LNCAP (cell line): Measurements from ENCODE around the gene POLR2E.

Source experiments
- CTCF ChIP-seq: fragments of 450-650 bp; IDR thresholded peaks from 2 replicates; pipeline ENCODE4 v1.5.1; 2017; ENCODE audit warnings: mild to moderate bottlenecking

POLR2E gene

GRCh38 chr19:1040476-1041271 is 54.5 kb downstream of the POLR2E start:
- no peak for TF ChIP-seq CTCF

GRCh38 chr19:1039646-1040475 is 55.3 kb downstream of the POLR2E start, which contains the start of gene ABCA7:
Gene ABCA7 (plus strand): TSS chr19:1040107. CDS start chr19:1041362, 1,255 bp downstream.
- TF ChIP-seq CTCF, result no peak

GRCh38 chr19:1038978-1039645 is 56.1 kb downstream of the POLR2E start:
- no peak for TF ChIP-seq CTCF

- no peak for TF ChIP-seq CTCF
Observed at GRCh38 chr19:1037621-1038064, 57.5 kb downstream of the POLR2E start.
